NCI-H524 treated with DMSO at 0.1 percent for 48 hours (cell line): ENCODE measurements around the gene PTPRJ.

Experiments used
- DNase-seq: peaks from one replicate; lab custom pipeline; 2025; lab: John Stamatoyannopoulos, UW

PTPRJ gene

DNA sequence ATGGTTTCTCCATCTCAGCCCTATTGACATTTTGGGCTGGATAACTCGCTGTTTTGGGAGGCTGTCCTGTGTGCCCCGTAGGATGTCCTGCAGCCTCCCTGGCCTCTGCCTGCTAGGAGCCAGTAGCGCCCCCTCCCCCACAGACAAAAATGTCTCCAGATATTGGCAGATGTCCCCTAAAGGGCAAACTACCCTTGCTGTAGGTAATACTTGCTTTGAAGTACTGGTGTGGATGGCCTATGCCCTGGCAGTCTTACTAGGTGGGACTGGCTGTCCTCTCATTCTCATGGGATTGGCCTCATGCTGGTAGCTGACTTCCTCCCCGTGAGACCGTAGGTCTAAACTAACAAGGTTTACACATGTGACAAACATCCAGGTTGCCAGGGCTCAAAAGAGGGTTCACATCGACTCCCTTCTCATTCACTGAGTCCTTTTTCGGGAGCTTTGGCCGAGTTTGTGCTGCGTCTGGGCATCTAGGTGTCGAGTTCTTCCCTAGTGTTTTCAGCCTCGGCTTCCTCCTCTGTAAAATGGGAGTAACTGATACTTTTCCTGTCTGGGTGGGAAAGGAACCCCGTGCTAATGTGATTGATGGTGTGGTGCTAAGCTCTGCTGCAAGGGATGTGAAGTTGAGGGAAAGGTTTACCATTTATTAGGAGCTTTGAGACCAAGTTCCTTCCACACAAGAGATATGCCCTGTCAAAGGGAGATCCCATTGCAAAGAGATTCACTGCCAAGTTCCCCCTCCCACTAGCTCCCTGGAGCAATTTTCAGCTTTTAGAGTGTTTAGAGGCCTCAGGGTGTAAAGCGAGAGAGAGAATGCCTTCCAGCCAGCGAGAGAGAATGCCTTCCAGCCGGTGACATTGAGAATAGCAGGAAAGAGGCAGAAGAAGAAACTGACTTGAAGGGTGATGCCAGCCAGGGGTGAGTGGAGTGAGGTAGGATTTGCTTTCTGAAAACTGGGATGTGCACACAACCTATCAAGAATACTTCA lies 17.0 kb downstream of the PTPRJ start:
- DNase-seq: no peak

- no peak for DNase-seq
Observed at GRCh38 chr11:47998345-47998732, 18.0 kb downstream of the PTPRJ start.

- DNase-seq: no peak
Observed at GRCh38 chr11:47998733-47999359, 18.5 kb downstream of the PTPRJ start.

- DNase-seq: no peak
Observed at GRCh38 chr11:48000432-48000831, 20.1 kb downstream of the PTPRJ start.

DNA sequence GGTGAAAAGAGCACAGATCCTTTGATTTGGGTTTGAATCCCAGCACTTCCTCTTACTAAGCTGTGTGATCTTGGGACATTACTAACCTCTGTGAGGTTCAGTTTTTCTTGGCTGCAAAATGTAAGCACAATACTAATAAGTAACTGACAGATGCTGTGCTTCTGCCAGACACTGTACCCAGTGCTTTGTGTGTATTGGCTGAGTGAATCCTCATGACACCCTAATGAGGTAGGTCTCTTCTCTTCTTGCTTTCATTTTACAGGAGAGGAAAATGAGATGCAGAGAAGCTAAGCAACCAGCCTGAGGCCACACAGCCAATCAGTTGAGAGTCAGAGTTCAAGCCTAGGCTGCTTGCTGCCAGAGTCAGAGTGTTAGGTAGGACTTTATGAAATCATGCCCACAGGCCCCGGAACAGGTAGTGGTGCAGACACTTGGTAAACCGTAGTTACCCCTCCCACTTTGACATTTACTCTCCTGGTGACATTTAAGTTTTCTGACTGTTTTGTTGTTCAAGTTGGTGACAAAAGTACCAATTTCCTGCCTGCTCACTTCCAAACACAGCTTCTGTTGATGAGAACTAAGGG lies 21.2 kb downstream of the PTPRJ start:
- DNase-seq: no peak

- peak; percentile 57 for DNase-seq
Observed at GRCh38 chr11:48002561-48002960, 22.2 kb downstream of the PTPRJ start.

DNA sequence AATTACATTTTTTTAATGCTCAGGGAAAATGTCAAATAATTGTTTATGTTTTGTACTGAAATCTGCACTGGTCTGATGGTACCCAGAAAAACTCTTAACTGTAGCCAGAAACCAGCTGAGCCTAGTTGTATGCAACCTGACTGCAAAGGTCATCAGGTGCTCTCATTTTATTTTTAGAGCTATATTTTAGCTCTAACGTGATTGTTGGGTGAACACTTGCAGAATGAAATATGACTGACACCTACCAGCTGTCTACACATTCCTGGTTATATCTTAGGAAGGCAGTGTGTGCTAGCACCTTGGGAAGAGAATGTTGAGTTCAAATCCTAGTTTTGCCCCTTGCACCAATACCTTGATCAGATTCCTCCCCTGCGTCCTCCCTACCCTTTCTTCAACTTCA lies 23.6 kb downstream of the PTPRJ start:
- no peak for DNase-seq

DNA sequence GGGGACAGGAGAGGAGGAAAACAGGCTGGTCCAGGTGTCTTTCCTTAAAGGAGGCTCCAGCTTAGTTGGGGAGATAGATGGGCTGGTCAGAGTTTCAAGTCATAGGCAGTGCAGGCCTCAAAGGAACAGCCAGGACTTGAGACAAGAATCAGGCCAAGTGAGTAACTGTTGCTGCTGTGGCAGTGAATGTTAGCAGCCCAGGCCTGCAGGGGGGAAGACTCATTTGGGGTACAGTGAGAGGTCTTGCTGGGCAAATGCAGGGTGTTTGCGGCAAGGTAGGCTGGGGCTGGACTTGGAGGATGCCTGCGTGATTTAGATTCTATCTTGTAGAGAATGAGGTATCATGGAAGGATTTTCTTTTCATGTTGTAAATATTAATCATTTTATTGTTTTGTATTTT lies 24.1 kb downstream of the PTPRJ start:
- DNase-seq: no peak

DNA sequence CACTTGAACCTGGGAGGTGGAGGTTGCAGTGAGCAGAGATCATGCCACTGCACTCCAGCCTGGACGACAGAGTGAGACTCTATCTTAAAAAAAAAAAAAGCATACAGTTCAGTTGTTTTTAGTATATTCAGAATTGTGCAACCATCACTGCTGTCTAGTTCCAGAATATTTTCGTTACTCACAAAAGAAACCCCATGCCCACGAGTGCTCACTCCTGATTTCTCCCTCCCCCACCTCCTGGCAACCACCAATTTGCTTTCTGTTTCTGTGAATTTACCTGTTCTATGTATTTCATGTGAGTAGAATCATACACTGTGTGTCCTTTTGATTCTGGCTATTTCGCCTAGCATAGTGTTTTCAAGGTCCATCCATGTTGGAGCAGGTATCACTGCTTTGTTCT lies 24.8 kb downstream of the PTPRJ start:
- DNase-seq: no peak

- no peak for DNase-seq
Observed at GRCh38 chr11:48005831-48006270, 25.5 kb downstream of the PTPRJ start.

DNA sequence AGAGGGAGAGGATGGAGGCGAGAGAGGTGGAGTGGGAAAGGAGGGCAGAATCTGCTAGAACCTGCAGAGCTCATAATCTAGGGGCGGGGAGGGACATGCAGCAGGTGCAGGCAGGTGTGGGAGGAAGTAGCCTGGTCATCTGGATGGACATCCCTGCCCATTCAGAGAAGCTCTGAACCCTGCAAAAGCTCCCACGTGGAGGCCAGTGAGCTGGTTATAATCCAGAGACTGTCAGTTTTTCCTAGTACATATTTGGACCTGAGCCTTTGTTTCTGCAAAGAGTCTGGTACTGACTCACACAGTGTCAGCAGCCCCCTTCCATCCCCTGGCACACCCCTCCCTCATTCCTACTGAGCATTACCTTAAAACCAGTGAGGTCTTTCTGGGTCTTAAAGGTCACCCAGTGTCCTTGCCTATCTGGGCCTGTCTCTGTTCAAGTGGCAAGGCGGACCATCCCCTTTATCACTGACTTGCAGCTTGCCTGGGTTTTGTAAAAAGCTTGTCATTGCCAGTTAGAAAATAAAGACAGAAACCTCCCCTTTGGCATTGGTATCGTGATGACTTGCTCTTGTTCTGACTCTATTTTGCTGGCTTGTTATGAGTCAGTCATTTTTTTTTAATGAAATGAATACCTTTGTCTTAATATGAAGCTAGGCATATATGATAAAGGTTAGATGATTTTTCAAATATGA lies 26.1 kb downstream of the PTPRJ start:
- no peak for DNase-seq

GRCh38 chr11:48007677-48008076 lies 27.3 kb downstream of the PTPRJ start:
- no peak for DNase-seq

- no peak for DNase-seq
Observed at GRCh38 chr11:48008951-48009270, 28.6 kb downstream of the PTPRJ start.

DNA sequence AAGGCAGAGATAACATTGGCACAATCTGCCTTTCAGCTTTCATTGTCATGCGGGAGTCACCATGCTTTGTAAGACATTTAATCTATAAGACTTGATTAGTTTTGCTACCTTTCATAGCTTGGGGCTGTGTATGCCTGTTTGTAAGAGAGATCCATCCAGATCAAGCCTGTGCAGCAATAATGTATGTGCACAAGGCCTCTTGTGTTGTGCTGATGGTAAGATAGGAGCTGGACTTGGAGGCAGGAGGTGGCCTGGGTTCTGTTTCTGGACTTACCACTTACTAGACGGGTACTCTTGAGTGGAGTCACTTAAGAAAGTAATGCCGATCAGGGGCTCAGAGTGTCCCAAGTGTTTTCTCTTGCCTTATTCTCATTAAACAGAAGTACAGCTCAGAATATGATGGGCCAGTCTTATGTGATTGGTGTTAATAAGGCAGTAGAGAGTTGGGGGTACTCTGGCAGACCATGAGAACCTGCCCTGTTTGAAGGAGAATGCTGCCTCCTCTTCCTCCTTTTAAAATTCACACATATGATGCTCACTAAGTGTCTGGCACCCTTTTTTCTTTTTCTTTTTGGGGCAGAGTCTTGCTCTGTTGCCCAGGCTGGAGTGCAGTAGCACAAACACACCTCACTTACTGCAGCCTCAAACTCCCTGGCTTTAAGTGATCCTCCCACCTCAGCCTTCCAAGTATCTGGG lies 30.9 kb downstream of the PTPRJ start:
- no peak for DNase-seq

GRCh38 chr11:48011798-48012391 lies 31.5 kb downstream of the PTPRJ start:
- DNase-seq: no peak

- no peak for DNase-seq
Observed at GRCh38 chr11:48013269-48013901, 33.0 kb downstream of the PTPRJ start.

- DNase-seq: no peak
Observed at GRCh38 chr11:48014917-48015316, 34.6 kb downstream of the PTPRJ start.

- no peak for DNase-seq
Observed at GRCh38 chr11:48017105-48017830, 36.9 kb downstream of the PTPRJ start.

GRCh38 chr11:48017831-48018527 lies 37.6 kb downstream of the PTPRJ start:
- no peak for DNase-seq
